Measurements from ENCODE around the gene VPS13D.

VPS13D gene

DNA sequence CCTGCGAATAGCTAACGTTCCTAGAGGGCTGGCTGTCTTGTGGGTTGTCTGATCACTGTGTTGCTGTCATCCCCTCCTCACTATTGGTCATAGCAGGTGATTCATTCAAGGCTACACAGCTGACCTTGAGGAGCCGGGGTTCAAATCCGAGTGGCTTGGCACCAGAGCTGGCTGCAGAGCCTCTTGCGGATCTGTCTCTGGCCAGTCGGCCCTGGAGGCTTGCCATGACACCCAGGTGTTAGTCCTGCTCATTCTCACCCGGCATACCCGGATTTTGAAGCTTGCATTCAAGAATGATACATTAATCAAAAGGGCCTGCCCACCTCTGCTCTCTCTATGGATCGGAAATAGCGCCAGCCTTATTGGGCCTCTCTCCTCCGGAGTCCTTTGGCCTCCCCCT lies 277.8 kb downstream of the VPS13D start:
- Histone ChIP-seq H3K27ac (ENCODE audit: low read length) (no peak overlapping the region), H3K4me3 (ENCODE audit: low read length) (no peak overlapping the region), H3K9ac (ENCODE audit: low read length) (no peak overlapping the region), H3K4me1 (ENCODE audit: low read length) (no peaks in the 10 kb centered on the region), H3K9me2 (replicated peaks; ENCODE audit: insufficient read depth, low read length) (no peaks in the 10 kb centered on the region), H3K4me2 (ENCODE audit: low read depth, low read length) (no peak overlapping the region), H3K27me3 (replicated peaks; ENCODE audit: insufficient read depth, low read length) (no peaks in the 10 kb centered on the region), H3K36me3 (replicated peaks; ENCODE audit: insufficient read depth, low read length) (no peaks in the 10 kb centered on the region), H3F3A (ENCODE audit: insufficient read depth, low read length) (no peaks in the 10 kb centered on the region), H2AFZ (ENCODE audit: low read length) (no peak overlapping the region), H3K9me3 (replicated peaks; ENCODE audit: insufficient read depth, low read length) (no peaks in the 10 kb centered on the region), H3K79me2 (ENCODE audit: low read length) (no peaks in the 10 kb centered on the region), H4K20me1 (ENCODE audit: insufficient read depth, low read length) (no peaks in the 10 kb centered on the region)
- no peak for DNase-seq
- TF ChIP-seq EZH2phosphoT487 (IDR thresholded peaks at IDR 0.05; ENCODE audit: low read length), result no peak
- no peak for TF ChIP-seq EZH2 (optimal IDR thresholded peaks at IDR 0.05; ENCODE audit: low read depth, low read length)
- TF ChIP-seq, protein P1, sequence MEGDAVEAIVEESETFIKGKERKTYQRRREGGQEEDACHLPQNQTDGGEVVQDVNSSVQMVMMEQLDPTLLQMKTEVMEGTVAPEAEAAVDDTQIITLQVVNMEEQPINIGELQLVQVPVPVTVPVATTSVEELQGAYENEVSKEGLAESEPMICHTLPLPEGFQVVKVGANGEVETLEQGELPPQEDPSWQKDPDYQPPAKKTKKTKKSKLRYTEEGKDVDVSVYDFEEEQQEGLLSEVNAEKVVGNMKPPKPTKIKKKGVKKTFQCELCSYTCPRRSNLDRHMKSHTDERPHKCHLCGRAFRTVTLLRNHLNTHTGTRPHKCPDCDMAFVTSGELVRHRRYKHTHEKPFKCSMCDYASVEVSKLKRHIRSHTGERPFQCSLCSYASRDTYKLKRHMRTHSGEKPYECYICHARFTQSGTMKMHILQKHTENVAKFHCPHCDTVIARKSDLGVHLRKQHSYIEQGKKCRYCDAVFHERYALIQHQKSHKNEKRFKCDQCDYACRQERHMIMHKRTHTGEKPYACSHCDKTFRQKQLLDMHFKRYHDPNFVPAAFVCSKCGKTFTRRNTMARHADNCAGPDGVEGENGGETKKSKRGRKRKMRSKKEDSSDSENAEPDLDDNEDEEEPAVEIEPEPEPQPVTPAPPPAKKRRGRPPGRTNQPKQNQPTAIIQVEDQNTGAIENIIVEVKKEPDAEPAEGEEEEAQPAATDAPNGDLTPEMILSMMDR (IDR thresholded peaks at IDR 0.05; ENCODE audit: low read length), result no peak

DNA sequence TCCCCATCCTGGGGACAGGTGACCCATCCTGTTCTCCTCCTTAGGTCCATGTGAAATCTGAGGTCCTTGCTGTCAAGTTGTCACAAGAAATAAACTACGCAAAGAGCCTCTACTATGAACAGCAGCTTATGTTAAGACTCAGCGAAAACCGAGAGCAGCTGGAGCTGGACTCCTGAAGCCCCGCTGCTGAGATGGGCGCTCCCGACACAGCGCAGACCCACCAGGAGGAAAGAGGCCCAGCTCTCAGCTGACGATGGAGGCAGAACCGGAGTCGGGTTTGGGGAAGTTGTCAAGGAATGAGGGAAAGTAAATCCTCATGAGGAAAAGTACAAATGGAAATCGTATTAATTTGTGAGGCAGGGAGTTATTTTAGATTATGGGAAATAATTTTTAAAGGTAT lies 279.0 kb downstream of the VPS13D start:
- H3K27me3 ChIP-seq (replicated peaks; ENCODE audit: insufficient read depth, low read length), result no peaks in the 10 kb centered on the region
- no peaks in the 10 kb centered on the region for H3F3A ChIP-seq (ENCODE audit: insufficient read depth, low read length)
- H3K4me3 ChIP-seq (ENCODE audit: low read length), result no peak overlapping the region
- DNase-seq, result no peak
- no peaks in the 10 kb centered on the region for H3K79me2 ChIP-seq (ENCODE audit: low read length)
- no peak overlapping the region for H2AFZ ChIP-seq (ENCODE audit: low read length)
- no peak overlapping the region for H3K27ac ChIP-seq (ENCODE audit: low read length)
- H3K9ac ChIP-seq (ENCODE audit: low read length), result no peak overlapping the region
- no peaks in the 10 kb centered on the region for H3K36me3 ChIP-seq (replicated peaks; ENCODE audit: insufficient read depth, low read length)
- no peak overlapping the region for H3K4me2 ChIP-seq (ENCODE audit: low read depth, low read length)
- TF ChIP-seq EZH2 (optimal IDR thresholded peaks at IDR 0.05; ENCODE audit: low read depth, low read length) (no peak), EZH2phosphoT487 (IDR thresholded peaks at IDR 0.05; ENCODE audit: low read length) (no peak)
- TF ChIP-seq, protein P1 (IDR thresholded peaks at IDR 0.05; ENCODE audit: low read length), result no peak
- H4K20me1 ChIP-seq (ENCODE audit: insufficient read depth, low read length), result no peaks in the 10 kb centered on the region
- H3K9me2 ChIP-seq (replicated peaks; ENCODE audit: insufficient read depth, low read length), result no peaks in the 10 kb centered on the region
- H3K4me1 ChIP-seq (ENCODE audit: low read length), result no peaks in the 10 kb centered on the region
- H3K9me3 ChIP-seq (replicated peaks; ENCODE audit: insufficient read depth, low read length), result no peaks in the 10 kb centered on the region

DNA sequence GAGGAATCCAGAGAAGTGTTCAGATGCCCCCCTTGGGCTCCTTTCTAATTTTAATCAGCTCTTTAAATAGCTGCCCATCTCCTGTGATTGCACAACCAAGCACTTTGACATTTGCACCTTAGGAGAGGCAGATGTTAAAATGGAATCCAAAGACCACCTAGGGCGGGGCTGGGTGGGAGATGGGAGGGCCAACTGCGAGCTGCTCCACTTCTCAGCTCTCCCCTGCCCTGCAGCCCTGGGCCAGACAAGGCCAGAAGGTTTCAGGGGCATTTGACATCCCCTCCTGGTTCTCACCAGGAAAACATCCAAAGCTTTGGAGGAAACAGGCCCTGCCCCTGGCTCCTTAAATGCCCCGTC lies 281.3 kb downstream of the VPS13D start:
- Histone ChIP-seq H3K9me2 (replicated peaks; ENCODE audit: insufficient read depth, low read length) (no peaks in the 10 kb centered on the region), H3F3A (ENCODE audit: insufficient read depth, low read length) (no peaks in the 10 kb centered on the region), H4K20me1 (ENCODE audit: insufficient read depth, low read length) (no peaks in the 10 kb centered on the region), H3K9ac (ENCODE audit: low read length) (no peak overlapping the region), H3K27me3 (replicated peaks; ENCODE audit: insufficient read depth, low read length) (no peaks in the 10 kb centered on the region), H3K9me3 (replicated peaks; ENCODE audit: insufficient read depth, low read length) (no peaks in the 10 kb centered on the region), H2AFZ (ENCODE audit: low read length) (no peak overlapping the region), H3K4me1 (ENCODE audit: low read length) (no peaks in the 10 kb centered on the region), H3K27ac (ENCODE audit: low read length) (no peak overlapping the region), H3K4me3 (ENCODE audit: low read length) (no peak overlapping the region), H3K4me2 (ENCODE audit: low read depth, low read length) (no peak overlapping the region), H3K79me2 (ENCODE audit: low read length) (no peaks in the 10 kb centered on the region), H3K36me3 (replicated peaks; ENCODE audit: insufficient read depth, low read length) (no peaks in the 10 kb centered on the region)
- TF ChIP-seq EZH2phosphoT487 (IDR thresholded peaks at IDR 0.05; ENCODE audit: low read length), result no peak
- TF ChIP-seq, protein P1 (IDR thresholded peaks at IDR 0.05; ENCODE audit: low read length), result no peak
- TF ChIP-seq EZH2 (optimal IDR thresholded peaks at IDR 0.05; ENCODE audit: low read depth, low read length), result no peak
- no peak for DNase-seq
